Stimulated activated CD8-positive, alpha-beta memory T cell treated with anti-CD3 and anti-CD28 coated beads, Interleukin-2, amount 100 ng/mL, for 48 hours (primary cell): ENCODE data around the gene BCR.
A peak's percentile ranks its signal among the peaks of the same experiment; 100 is the strongest.

Experiments
- DNase-seq, 2 donors: peaks; one replicate each; pipeline ENCODE4 v3.0.0-alpha.2; 2020; ENCODE audit warnings: low read depth in 2 of 2

Gene BCR

DNA sequence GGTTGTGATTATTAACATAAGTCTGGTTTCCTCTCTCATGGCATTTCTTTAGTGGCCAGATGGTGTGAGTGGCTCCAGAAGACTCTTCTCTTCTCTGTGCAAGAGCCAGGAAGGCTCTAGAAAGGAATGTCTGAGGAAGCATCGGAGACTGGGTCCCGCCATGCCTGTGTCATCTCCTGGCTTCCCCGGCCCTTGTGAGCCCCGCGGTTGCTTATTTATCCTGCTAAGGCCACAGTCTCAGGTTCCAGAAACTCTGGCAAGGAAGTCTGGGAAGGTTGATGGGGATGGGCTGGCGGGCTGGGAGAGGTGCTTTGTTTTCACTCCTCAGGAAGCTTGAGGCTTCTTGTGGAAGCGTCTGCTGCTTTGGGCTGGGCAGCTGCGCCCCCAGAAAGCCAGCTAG, 18.9 kb downstream of the BCR start:
- no peak for DNase-seq

DNA sequence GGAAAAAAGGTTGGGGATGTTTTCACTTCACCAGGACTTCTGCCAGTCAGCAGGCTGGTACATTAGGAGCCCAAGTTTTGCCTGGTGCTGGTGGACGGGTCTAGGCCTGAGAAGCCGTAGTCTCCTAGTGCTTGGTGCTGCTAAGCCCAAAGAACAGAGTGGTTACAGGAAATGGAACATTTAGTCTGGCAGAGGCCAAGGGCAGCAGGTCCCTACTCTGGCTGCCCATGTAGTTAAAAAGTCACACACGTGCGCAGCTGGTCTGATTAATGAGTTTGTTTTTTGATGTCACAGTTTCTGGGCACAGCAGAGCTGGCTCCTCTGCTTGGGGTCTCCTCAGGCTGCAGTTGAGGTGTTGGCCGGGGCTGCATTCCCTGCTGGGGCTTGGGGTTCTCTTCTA, 20.6 kb downstream of the BCR start:
- no peak for DNase-seq

GRCh38 chr22:23202812-23203451, 22.6 kb downstream of the BCR start:
- no peak for DNase-seq

DNA sequence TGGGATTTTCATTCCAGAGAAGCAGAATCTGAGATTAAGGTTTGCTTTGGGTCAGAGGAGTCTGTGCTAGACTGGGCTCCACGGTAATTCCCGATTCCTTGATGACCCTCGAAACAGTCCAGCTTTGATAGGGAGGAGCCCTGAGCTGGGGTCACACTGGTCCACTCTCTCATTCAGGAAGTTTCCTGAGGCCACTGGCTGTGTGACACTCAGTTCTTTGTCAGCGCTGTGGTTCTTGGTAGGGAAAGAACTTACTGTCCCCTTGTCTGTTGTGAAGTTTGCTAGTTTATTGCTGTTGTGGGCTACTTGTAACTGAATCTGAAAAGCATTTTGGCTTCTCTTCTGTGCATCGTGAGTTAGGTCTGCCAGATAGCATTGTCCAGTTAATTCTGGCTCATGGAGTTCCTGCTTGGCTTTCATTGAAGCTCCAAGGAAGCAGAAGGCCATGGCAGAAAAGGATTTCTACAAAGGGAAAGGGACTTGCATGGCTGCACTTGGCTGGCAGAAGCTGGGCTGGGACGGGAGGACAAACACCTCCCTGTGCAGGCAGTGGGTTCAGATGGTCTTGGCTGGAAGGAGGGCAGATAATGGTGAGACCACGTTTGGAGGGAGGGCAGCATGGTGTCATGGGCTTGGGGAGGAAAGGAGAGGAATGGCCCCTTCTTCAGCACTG, 23.3 kb downstream of the BCR start:
- DNase-seq: no peak

GRCh38 chr22:23204125-23204488, 23.8 kb downstream of the BCR start:
- no peak for DNase-seq

GRCh38 chr22:23204541-23205157, 24.3 kb downstream of the BCR start:
- no peak for DNase-seq

- DNase-seq: no peak
Observed at GRCh38 chr22:23205339-23206049, 25.2 kb downstream of the BCR start.

DNA sequence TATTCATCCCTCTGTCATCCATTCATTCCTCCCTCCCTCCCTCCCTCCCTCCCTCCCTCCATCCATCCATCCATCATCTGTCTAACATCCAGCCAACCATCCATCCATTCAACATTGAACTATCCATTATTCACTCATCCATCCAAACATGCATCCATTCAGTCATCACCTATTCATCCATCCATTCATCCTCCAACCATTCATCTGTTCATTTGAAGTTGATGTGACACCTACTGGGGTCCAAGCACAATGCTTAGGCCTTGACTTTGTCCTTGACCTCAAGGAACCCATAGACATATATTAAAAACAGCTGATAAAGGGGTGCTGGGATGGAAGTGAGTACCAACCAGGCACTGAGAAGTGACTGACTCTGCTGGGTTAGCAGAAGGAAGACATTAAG, 26.6 kb downstream of the BCR start:
- DNase-seq: no peak

- no peak for DNase-seq
Observed at GRCh38 chr22:23207729-23208393, 27.6 kb downstream of the BCR start.

DNA sequence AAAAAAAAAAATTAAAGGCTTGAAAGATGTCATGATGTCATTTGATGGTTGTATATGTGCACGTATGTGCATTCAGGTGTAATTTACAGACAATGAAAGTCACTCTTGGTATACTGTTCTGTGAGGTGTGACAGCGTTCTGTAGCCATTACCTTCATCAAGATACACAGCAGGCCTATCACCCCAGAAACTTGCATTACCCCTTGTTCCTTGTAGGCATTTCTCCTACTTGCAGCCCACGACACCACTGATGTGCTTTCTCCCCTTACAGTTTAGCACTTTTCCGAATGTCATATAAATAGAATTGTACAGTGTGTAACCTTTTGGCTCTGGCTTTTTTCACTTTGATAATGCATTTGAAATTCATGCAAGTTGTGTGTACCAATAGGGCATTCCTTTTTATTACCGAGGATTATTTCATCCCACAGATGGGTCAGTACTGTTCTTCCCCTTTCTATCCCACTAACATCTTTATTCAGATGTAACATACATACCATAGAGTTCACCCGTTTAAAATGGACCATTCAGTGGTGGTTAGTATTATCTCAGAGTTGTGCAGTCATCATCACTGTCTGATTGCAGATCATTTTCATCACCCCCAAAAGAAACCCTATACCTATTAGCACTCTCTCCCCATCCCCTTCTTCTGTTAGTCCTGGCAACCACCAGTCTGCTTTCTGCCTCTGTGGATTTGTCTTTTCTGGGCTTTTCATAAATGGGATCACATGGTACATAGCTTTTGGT, 30.3 kb downstream of the BCR start:
- DNase-seq: no peak

- no peak for DNase-seq
Observed at GRCh38 chr22:23211622-23212021, 31.3 kb downstream of the BCR start.

DNA sequence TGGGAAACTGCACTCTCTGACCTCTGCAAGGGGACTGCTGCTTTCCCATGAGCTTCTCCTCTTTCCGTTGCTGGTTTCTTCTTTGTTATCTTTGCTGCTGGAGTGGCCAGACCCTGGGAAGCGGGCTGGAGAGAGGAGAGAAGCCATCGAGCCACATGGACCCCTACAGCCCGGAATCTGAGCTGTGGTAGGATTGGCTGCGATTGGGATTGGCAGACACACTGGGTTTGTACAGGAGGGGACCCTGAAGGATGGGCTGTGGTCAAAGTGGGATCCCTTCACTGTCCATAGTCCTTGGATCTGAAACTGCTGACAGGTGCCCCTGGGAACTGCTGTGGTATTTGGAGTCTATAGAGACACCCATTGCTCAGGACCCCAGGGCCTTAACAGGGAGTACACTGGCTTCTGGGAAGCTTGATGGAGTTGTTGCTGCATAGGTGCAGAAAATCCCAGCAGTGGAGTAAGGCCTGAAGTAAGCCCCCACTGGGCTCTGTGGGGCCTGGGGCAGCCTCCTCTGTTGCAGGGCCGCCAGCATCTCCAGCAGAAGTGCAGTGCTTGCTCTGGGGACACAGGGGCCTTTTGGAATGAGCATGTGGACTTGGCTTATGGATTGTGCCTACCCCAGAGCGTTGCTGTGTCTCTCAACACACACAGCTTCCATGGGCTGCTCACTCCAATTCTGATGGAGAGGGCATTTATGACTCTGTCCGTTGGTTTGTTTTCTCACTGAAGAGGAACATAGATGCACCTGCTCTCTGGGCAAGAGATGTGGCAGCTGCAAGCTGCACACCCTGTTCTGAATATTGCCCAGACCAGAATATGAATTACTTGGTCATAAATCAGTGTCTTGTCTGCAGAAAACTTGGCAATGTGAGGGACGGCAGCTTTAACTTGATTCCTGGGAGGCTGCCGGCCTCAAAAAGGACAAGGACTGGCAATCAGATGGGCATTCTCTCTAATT, 32.0 kb downstream of the BCR start:
- no peak for DNase-seq

DNA sequence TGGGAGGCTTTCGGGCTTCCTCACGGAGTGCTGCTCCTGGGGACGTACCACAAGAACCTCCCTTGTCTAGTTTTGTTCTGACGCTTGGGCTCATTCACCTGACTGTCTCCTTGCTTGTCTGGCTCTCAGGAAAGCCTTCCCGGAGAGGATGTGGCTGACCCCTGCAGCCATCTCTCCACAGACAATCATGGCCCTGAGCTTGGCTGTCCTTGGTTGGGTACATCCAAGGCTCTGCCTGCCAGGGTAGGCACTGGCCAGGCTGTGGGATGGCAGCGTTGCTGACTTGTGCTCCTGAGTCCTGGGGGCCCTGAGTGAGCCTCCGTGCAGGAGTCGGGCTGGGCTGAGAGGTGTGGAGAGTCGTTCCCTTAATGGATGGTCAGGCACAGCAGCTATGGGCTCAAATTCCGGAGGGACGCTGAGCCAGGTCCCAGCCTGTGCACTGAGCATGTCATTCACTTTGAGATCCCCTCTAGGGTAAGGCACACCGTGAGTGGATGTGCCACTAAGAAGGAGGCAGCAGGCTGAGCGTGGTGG, 32.8 kb downstream of the BCR start:
- no peak for DNase-seq

DNA sequence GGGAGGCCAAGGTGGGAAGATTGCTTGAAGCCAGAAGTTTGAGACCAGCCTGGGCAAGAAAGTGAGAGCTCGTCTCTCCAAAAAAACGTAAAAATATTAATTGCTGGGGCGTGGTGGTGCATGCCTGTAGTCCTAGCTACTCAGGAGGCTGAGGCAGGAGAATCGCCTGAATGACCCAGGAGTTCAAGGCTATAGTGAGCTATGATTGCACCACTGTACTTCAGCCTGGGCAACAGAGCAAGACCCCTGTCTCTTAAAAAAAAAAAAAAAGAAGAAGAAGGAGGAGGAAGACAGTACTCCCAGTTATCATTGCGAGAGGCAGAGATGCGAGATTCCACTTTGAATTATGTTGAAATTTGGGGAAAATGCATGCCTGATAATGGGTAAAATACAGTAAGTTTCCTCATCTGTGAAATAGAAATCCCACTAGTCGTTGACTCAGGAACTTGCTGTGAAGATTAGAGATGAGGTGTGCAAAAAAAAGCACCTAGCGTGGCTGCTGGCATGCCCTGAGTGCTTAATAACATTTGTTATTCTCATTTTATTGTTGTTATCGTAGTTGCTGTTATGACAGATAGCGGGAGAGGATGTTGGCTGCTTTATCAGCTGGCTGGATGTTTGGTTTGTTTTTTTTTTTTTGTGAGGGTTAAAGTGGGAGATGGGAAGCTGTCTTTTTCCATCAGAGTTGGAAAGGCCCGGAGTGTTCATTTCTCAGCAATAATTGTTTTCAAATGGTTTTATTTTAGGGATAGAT, 33.4 kb downstream of the BCR start:
- DNase-seq: no peak

- DNase-seq: no peak
Observed at GRCh38 chr22:23214398-23214797, 34.1 kb downstream of the BCR start.

GRCh38 chr22:23215294-23216241, 35.3 kb downstream of the BCR start:
- no peak for DNase-seq

DNA sequence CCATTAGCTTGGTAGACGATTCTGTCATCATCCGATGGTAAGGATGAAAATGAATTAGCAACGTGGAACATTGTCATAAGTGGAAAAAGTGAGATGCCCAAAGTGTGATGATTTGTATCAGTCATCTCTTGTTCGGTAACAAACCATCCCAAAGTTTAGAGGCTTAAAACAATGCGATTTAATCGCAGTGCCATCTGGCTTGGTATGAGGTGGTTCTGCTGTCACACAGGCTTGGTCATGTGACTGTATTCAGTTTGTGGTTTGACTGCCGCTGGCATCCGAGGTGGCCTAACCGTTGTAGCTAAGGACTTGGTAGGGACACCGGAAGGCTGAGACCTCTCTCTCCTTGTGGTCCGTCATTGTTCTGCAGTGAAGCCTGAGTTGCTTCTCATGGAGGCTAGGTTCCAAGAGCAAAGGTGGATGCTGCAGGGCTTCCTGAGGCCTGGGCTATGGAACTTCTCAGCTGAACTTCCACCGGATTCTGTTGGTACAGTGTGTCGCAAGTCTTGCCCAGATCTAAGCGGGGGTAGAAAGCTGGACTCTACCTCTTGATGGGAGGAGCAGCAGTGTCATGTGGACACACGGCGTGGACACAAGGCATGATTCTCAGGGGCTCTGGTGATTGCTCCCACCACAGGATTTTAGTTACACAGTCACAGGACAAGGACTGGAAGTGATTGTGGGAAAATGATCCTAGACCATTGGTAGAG, 36.3 kb downstream of the BCR start:
- peak in 1 of 2 donors; percentile 46 for DNase-seq
